ENCODE results near the gene ACVR1.

Gene ACVR1

DNA sequence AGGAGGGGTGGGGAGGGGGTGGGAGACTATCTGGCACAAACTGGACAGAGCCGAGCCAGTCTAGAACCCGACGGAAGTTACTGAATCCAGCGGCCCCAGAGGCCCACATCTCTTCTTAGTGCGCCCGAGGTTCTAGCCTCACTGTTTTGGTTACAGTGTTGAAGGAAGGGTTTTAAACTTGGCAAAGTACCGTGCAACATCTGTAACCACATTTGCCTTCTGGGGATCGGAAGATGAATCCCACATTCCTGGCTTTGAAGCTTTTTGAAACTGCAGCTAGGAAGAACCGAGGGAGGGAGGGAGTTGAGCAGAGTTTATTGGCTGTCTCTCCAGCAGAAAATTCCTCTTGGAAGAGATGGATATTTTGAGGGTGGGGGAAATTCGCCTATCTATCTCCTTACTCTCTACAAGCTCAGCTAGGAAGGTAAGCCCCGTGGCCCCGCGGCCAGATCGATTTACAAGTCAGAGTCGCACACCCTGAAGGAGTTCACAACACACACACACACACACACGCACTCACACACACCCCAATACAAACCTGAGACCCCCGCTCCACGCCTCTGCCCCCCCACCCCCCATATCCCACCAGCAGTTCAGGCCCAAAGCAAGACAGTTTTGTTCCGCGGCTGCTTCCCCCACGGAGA is 1.0 kb downstream of the ACVR1 start:
- ChIA-PET POLR2A (interaction anchor here (0.6 kb wide), 1 partner anchor 95 kb away, joined by 5 read pairs; no protein-coding TSS in a partner anchor), CTCF (interaction anchor here (1.2 to 1.3 kb wide), 2 partner anchors 42 to 122 kb away, joined by 3 read pairs; no protein-coding TSS in a partner anchor)
- TF ChIP-seq, protein P1, sequence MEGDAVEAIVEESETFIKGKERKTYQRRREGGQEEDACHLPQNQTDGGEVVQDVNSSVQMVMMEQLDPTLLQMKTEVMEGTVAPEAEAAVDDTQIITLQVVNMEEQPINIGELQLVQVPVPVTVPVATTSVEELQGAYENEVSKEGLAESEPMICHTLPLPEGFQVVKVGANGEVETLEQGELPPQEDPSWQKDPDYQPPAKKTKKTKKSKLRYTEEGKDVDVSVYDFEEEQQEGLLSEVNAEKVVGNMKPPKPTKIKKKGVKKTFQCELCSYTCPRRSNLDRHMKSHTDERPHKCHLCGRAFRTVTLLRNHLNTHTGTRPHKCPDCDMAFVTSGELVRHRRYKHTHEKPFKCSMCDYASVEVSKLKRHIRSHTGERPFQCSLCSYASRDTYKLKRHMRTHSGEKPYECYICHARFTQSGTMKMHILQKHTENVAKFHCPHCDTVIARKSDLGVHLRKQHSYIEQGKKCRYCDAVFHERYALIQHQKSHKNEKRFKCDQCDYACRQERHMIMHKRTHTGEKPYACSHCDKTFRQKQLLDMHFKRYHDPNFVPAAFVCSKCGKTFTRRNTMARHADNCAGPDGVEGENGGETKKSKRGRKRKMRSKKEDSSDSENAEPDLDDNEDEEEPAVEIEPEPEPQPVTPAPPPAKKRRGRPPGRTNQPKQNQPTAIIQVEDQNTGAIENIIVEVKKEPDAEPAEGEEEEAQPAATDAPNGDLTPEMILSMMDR (IDR thresholded peaks at IDR 0.05; ENCODE audit: control extremely low read depth, extremely low read depth, low read depth, missing control alignments) = no peak
- DNase-seq (ENCODE audit: extremely low spot score) = no peak

DNA sequence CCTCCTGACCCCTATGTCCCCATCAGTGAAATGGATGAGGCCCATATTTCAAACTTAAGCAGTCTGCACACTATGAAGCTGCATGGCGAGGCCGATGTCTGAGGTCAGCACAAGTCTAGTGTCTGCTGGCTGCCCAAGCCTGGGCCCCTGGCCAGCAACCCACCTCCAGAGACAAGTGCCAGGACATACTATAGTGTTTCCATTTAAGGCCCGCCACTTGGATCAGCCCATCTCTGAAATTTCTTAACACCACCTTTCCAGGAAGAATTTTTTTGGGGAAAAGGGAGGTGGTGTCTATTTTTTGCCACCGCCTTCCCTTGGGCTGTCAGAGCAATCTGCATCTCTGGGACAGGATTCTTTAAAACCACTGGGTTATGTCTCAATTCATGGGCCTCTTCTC is 1.8 kb downstream of the ACVR1 start:
- DNase-seq (ENCODE audit: extremely low spot score) = no peak
- ChIA-PET POLR2A (interaction anchor here (0.6 kb wide), 1 partner anchor 94 kb away, joined by 5 read pairs; no protein-coding TSS in a partner anchor), CTCF (no interaction called here)
- TF ChIP-seq, protein P1 (IDR thresholded peaks at IDR 0.05; ENCODE audit: control extremely low read depth, extremely low read depth, low read depth, missing control alignments) = no peak

DNA sequence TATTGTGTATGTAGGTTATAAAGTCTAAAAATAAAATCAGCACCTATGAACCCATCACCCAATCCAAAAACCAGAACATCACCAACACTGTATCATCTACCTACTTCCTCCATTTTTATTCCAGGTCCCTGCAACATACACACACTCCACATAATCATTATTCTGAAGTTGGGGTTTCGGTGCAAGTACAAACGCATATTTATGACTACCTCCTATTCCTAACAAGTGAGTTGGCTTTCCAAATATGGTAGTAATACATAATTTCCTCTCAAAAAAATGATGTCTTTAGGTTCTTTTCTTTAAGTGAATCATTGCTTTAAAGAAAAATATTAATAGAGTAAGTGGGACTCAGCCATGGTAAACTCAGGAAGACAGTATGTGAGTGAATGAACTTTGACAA is 3.3 kb downstream of the ACVR1 start:
- TF ChIP-seq, protein P1 (IDR thresholded peaks at IDR 0.05; ENCODE audit: control extremely low read depth, extremely low read depth, low read depth, missing control alignments) = no peak
- ChIA-PET CTCF (interaction anchor here (1.5 kb wide), 1 partner anchor 11 kb away, joined by 3 read pairs; no protein-coding TSS in a partner anchor), POLR2A (no interaction called here)
- no peak for DNase-seq (ENCODE audit: extremely low spot score)

DNA sequence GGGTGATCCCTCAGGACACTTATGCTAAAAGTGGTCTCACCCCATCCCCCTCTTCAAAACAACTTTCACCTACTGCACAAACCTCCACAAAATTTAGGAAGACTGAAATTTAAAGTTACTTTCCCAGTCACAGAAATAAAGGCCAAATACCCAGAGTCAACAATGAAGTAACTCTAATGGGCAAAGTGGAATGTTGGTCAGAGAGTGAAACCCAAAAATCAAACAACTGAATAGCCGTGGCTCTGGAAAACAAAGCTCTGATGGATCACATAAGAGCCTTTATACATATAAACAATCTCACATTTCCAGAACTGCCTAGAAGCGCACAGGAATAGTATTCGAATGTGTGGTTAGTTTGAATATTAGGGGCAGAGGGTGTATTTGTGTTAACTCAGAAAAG is 4.7 kb downstream of the ACVR1 start:
- ChIA-PET POLR2A (no interaction called here), CTCF (interaction anchor here (1.5 kb wide), 1 partner anchor 10 kb away, joined by 3 read pairs; no protein-coding TSS in a partner anchor)
- TF ChIP-seq, protein P1 (IDR thresholded peaks at IDR 0.05; ENCODE audit: control extremely low read depth, extremely low read depth, low read depth, missing control alignments) = no peak
- no peak for DNase-seq (ENCODE audit: extremely low spot score)

DNA sequence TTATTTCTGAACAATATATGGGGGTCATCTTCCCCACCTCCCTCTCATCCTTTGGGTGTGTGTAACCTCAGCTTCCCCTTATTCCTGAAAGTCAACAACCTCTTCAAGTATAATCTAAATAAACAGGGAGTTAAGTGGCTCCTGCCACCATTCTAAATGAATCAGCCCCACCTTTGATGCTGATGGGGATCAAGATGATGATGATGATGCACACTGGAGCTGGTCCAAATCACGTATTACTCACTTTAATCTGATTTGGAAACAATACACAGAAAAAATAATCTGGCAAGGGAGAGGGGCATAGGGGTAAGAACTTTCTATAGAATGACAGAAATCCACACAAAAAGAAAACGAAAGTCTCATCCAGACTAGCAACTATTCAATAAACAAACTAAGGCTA is 7.1 kb downstream of the ACVR1 start:
- ChIA-PET POLR2A (no interaction called here), CTCF (interaction anchor here (1.1 to 1.2 kb wide), 2 partner anchors 18 to 155 kb away, joined by 3 to 4 read pairs; no protein-coding TSS in a partner anchor)
- no peak for DNase-seq (ENCODE audit: extremely low spot score)
- TF ChIP-seq, protein P1 (IDR thresholded peaks at IDR 0.05; ENCODE audit: control extremely low read depth, extremely low read depth, low read depth, missing control alignments) = no peak

DNA sequence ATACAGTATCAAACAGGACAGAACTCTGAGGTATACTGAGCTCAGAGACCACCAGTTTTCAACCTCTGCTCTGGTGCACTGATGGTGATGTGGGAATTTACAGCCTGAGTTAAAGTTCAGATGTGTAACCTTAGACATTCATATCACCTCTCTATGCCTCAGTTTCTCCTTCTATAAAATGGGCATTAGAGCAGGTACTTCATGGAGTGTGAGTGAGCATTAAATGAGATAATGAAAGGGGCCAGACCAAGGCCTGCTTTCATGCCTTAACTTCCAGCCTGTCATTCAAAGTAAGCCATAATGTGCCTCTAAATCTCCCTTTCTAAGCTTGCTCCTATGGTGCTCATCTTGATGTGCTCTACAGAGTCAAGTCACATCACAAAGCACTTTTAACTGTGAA is 8.4 kb downstream of the ACVR1 start:
- TF ChIP-seq, protein P1 (IDR thresholded peaks at IDR 0.05; ENCODE audit: control extremely low read depth, extremely low read depth, low read depth, missing control alignments) = no peak
- DNase-seq (ENCODE audit: extremely low spot score) = no peak
- ChIA-PET CTCF (no interaction called here), POLR2A (no interaction called here)

Measured in GM10248 (cell line).